SK-N-MC (cell line): ENCODE results near the gene NOXO1.

ENCODE experiments used
- DNase-seq: peaks from one replicate; pipeline ENCODE4 v3.0.0-alpha.2; 2011; ENCODE audit warnings: low read depth, low spot score
- H3K27ac ChIP-seq: fragments of 200-600 bp; sonication (generic); 2 replicates; pipeline ENCODE4 v1.5.1; 2016; ENCODE audit warnings: mixed run types
- H3K36me3 ChIP-seq: fragments of 200-600 bp; sonication (generic); 2 replicates; pipeline ENCODE4 v1.6.1; 2017; ENCODE audit warnings: antibody characterized with exemption, low read length, mixed read lengths; ENCODE audit not compliant: insufficient read depth
- H3K4me3 ChIP-seq: fragments of 200-600 bp; sonication (generic); 2 replicates; pipeline ENCODE4 v1.5.1; 2016
- H3K9ac ChIP-seq: fragments of 200-600 bp; sonication (generic); 2 replicates; pipeline ENCODE4 v1.8.0; 2017; ENCODE audit warnings: mixed run types, mixed read lengths; ENCODE audit not compliant: insufficient read length
- H3K9me3 ChIP-seq: fragments of 200-600 bp; sonication (generic); 2 replicates; pipeline ENCODE4 v1.6.1; 2017; ENCODE audit warnings: low read depth, mild to moderate bottlenecking, antibody characterized with exemption, low read length, moderate library complexity, mixed read lengths
- EZH2 ChIP-seq: fragments of 200-600 bp; sonication (generic); IDR thresholded peaks from one replicate; pipeline ENCODE4 v1.6.1; 2017; ENCODE audit warnings: antibody characterized with exemption
- FOXP2 ChIP-seq: optimal IDR thresholded peaks from 2 replicates; pipeline ENCODE3; 2011; ENCODE audit warnings: mild to moderate bottlenecking, moderate library complexity; ENCODE audit not compliant: insufficient read depth; ENCODE audit errors: extremely low read length, control extremely low read depth
- POLR2AphosphoS5 ChIP-seq: IDR thresholded peaks from 2 replicates; pipeline ENCODE4 v1.6.1; 2012; ENCODE audit warnings: mild to moderate bottlenecking, low read depth, low read length, borderline replicate concordance

NOXO1 gene

GRCh38 chr16:1981398-1981836 is at the start of gene NOXO1:
NOXO1 (minus strand) TSS chr16:1981469; CDS start chr16:1981179, 290 bp downstream.
- Histone ChIP-seq H3K9me3 (no peaks in the 10 kb centered on the region), H3K27ac (no peak within 1 kb of the TSS), H3K9ac (no peak within 1 kb of the TSS), H3K4me3 (no peak within 1 kb of the TSS), H3K36me3 (peaks cover 18% of the 10 kb centered on the region; the same call in 1 of the 2 replicates)
- no peak for DNase-seq
- no peak for TF ChIP-seq FOXP2
- TF ChIP-seq EZH2: no peak
- no peak for TF ChIP-seq POLR2AphosphoS5

GRCh38 chr16:2030036-2030435 is 48.8 kb upstream of the NOXO1 start:
- H3K27ac ChIP-seq: peak overlapping the region; percentile 80; the same call in 1 of the 2 replicates

GRCh38 chr16:2029350-2029749 is 48.1 kb upstream of the NOXO1 start:
- no peak for TF ChIP-seq EZH2
- no peak for TF ChIP-seq POLR2AphosphoS5
- TF ChIP-seq FOXP2: no peak
- H3K9me3 ChIP-seq: no peaks in the 10 kb centered on the region
- H3K4me3 ChIP-seq: no peak overlapping the region
- no peak for DNase-seq
- no peaks in the 10 kb centered on the region for H3K36me3 ChIP-seq
- H3K27ac ChIP-seq: no peak overlapping the region
- no peak overlapping the region for H3K9ac ChIP-seq

More at GRCh38 chr16:2030036-2030435, 48.8 kb upstream of the NOXO1 start:
- H3K4me3 ChIP-seq: no peak overlapping the region
- TF ChIP-seq FOXP2 (no peak), EZH2 (no peak), POLR2AphosphoS5 (no peak)
- no peaks in the 10 kb centered on the region for H3K36me3 ChIP-seq
- H3K9me3 ChIP-seq: no peaks in the 10 kb centered on the region
- DNase-seq: no peak
- H3K9ac ChIP-seq: no peak overlapping the region

- H3K27ac ChIP-seq: no peak overlapping the region
- TF ChIP-seq POLR2AphosphoS5: no peak
- no peak for TF ChIP-seq EZH2
- no peak for TF ChIP-seq FOXP2
These were observed 47.5 kb upstream of the NOXO1 start for GRCh38 chr16:2028620-2029220.

GRCh38 chr16:2028146-2028545 is 46.9 kb upstream of the NOXO1 start:
- Histone ChIP-seq H3K36me3 (no peaks in the 10 kb centered on the region), H3K27ac (no peak overlapping the region), H3K9ac (no peak overlapping the region), H3K4me3 (peak overlapping the region; percentile 78), H3K9me3 (no peaks in the 10 kb centered on the region)
- DNase-seq: no peak
- no peak for TF ChIP-seq FOXP2

More at GRCh38 chr16:2028620-2029220, 47.5 kb upstream of the NOXO1 start:
- no peak overlapping the region for H3K4me3 ChIP-seq
- H3K9me3 ChIP-seq: no peaks in the 10 kb centered on the region
- H3K9ac ChIP-seq: no peak overlapping the region
- H3K36me3 ChIP-seq: no peaks in the 10 kb centered on the region
- no peak for DNase-seq

GRCh38 chr16:2027024-2028010 is 46.0 kb upstream of the NOXO1 start:
- TF ChIP-seq FOXP2 (no peak), EZH2 (no peak), POLR2AphosphoS5 (no peak)
- peak overlapping the region; percentile 78 for H3K4me3 ChIP-seq
- peak overlapping the region; percentile 49 for H3K9ac ChIP-seq
- no peaks in the 10 kb centered on the region for H3K36me3 ChIP-seq
- H3K9me3 ChIP-seq: no peaks in the 10 kb centered on the region
- DNase-seq: no peak
- no peak overlapping the region for H3K27ac ChIP-seq

- Histone ChIP-seq H3K4me3 (peak within 1 kb of the TSS; percentile 78), H3K9ac (peak within 1 kb of the TSS; percentile 49), H3K9me3 (no peaks in the 10 kb centered on the region), H3K36me3 (no peaks in the 10 kb centered on the region), H3K27ac (no peak within 1 kb of the TSS)
- DNase-seq: no peak
- TF ChIP-seq FOXP2 (no peak), POLR2AphosphoS5 (no peak), EZH2 (no peak)
These were observed 45.3 kb upstream of the NOXO1 start, which contains the start of gene NHERF2 for GRCh38 chr16:2026461-2027023. NHERF2 (plus strand) TSS chr16:2026902; CDS start chr16:2027006, 104 bp downstream.
